GM12878 (cell line): ENCODE results near the gene MS4A14.
"Not testable (repeated sequence)": the region's sequence is repeated elsewhere in the genome, so short reads cannot be mapped to it uniquely, and the experiment has no call there.

ENCODE experiments used
- CTCF ChIP-seq, 3 experiments: IDR thresholded peaks in 2 of 3; conservative IDR thresholded peaks in 1 of 3; 2 replicates each; pipeline ENCODE4 v1.5.1; 2011; ENCODE audit warnings: low read depth in 3 of 3, low read length in 3 of 3, mild to moderate bottlenecking in 3 of 3, control low read depth in 2 of 3, moderate library complexity in 2 of 3, inconsistent platforms in 1 of 3, mixed read lengths in 1 of 3; ENCODE audit not compliant: control insufficient read depth in 2 of 3, insufficient read depth in 1 of 3; ENCODE audit errors: extremely low read depth in 1 of 3
- DPF2 ChIP-seq: fragments of 450-650 bp; IDR thresholded peaks from 2 replicates; pipeline ENCODE4 v1.6.1; 2017; ENCODE audit warnings: mild to moderate bottlenecking
- ELK1 ChIP-seq: IDR thresholded peaks from 2 replicates; pipeline ENCODE4 v1.6.1; 2012; ENCODE audit warnings: low read depth, low read length, improper control_type of control experiment
- JUND ChIP-seq: IDR thresholded peaks from 2 replicates; pipeline ENCODE4 v1.6.1; 2012; ENCODE audit warnings: low read depth, mild to moderate bottlenecking, low read length, improper control_type of control experiment, moderate library complexity
- MEF2B ChIP-seq: fragments of 450-650 bp; IDR thresholded peaks from 2 replicates; pipeline ENCODE4 v1.6.1; 2018; ENCODE audit warnings: mild to moderate bottlenecking, moderate library complexity; ENCODE audit not compliant: partially characterized antibody, poor library complexity, severe bottlenecking
- MTA2 ChIP-seq: fragments of 450-650 bp; IDR thresholded peaks from 2 replicates; pipeline ENCODE4 v1.6.1; 2016; ENCODE audit warnings: low read depth, mild to moderate bottlenecking, moderate library complexity
- NBN ChIP-seq: fragments of 450-650 bp; IDR thresholded peaks from 2 replicates; pipeline ENCODE4 v1.6.1; 2016
- NFIC ChIP-seq: IDR thresholded peaks from 2 replicates; pipeline ENCODE4 v1.6.1; 2012; ENCODE audit warnings: low read depth, mild to moderate bottlenecking, inconsistent platforms, low read length, moderate library complexity
- POLR2A ChIP-seq: IDR thresholded peaks from 2 replicates; pipeline ENCODE4 v1.6.1; 2011; ENCODE audit warnings: low read depth, mild to moderate bottlenecking, low read length
- POLR2AphosphoS5 ChIP-seq: IDR thresholded peaks from 2 replicates; pipeline ENCODE4 v1.6.1; 2011; ENCODE audit warnings: mild to moderate bottlenecking, low read length, inconsistent platforms
- SIN3A ChIP-seq: IDR thresholded peaks from 2 replicates; pipeline ENCODE4 v1.6.1; 2012; ENCODE audit warnings: low read depth, low read length, improper control_type of control experiment
- WRNIP1 ChIP-seq: IDR thresholded peaks from 2 replicates; pipeline ENCODE4 v1.6.1; 2011; ENCODE audit warnings: low read depth, low read length, improper control_type of control experiment, borderline replicate concordance
- ZNF24 ChIP-seq: fragments of 450-650 bp; IDR thresholded peaks from 2 replicates; pipeline ENCODE4 v1.6.1; 2017; ENCODE audit warnings: antibody characterized with exemption, mild to moderate bottlenecking

DNA sequence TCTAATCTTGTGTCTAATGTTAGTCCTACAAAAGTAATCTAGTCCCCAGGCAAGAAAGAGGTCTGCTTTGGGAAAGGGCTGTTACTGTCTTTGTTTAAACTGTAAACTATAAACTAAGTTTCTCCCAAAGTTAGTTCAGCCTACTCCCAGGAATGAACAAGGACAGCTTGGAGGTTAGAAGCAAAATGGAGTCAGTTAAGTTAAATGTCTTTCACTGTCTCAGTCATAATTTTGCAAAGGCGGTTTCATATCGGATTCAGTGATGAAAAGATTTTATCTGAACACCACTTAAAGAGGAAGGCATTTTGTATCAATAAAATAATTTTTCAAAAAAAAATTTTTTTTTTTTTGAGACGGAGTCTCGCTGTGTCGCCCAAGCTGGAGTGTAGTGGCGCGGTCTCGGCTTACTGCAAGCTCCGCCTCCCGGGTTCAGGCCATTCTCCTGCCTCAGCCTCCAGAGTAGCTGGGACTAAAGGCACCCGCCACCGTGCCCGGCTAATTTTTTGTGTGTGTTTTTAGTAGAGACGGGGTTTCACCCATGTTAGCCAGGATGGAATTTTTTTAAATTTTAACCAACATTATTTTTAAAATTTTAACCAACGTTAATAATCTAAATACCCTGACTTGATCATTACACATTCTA lies 29.9 kb upstream of the MS4A14 start:
- TF ChIP-seq WRNIP1; DPF2; NBN; MTA2; ELK1; MEF2B; ZNF24; POLR2A; JUND; CTCF (IDR thresholded peaks at IDR 0.05 in 2 of 3, conservative IDR thresholded peaks at IDR 0.05 in 1 of 3; ENCODE audit: control insufficient read depth in 2 of 3, extremely low read depth in 1 of 3, insufficient read depth in 1 of 3, low read depth in 3 of 3, low read length in 3 of 3); POLR2AphosphoS5; SIN3A; NFIC: not testable (repeated sequence)
